Hepatocyte (in vitro differentiated cells): ENCODE data around the gene WTAP. TPM values are rescaled to one million over a fixed set of nuclear protein-coding genes. Genes with fewer than 3 reads are reported as not detected.

Experiments
- DNase-seq: peaks from one replicate; pipeline ENCODE4 v3.0.0-alpha.2; 2016; ENCODE audit warnings: low spot score
- H2AFZ ChIP-seq: fragments of 200-600 bp; sonication (generic); 2 replicates; pipeline ENCODE4 v1.6.0; 2016; ENCODE audit warnings: antibody characterized with exemption, mild to moderate bottlenecking
- H3K27ac ChIP-seq: fragments of 200-600 bp; sonication (generic); 2 replicates; pipeline ENCODE4 v1.5.1; 2016; ENCODE audit warnings: mild to moderate bottlenecking
- H3K27me3 ChIP-seq: fragments of 200-600 bp; sonication (generic); 2 replicates; pipeline ENCODE4 v1.6.1; 2016
- H3K36me3 ChIP-seq: fragments of 200-600 bp; sonication (generic); replicated peaks from 2 replicates; pipeline ENCODE4 v1.5.1; 2016; ENCODE audit warnings: low read depth; ENCODE audit not compliant: insufficient read depth
- H3K4me1 ChIP-seq: fragments of 200-600 bp; sonication (generic); 2 replicates; pipeline ENCODE4 v1.5.1; 2016; ENCODE audit warnings: mild to moderate bottlenecking, moderate library complexity; ENCODE audit not compliant: insufficient read depth
- H3K4me2 ChIP-seq: fragments of 200-600 bp; sonication (generic); 2 replicates; pipeline ENCODE4 v1.6.0; 2016
- H3K4me3 ChIP-seq: fragments of 200-600 bp; sonication (generic); 2 replicates; pipeline ENCODE4 v1.5.1; 2016; ENCODE audit warnings: mild to moderate bottlenecking
- H3K79me2 ChIP-seq: fragments of 200-600 bp; sonication (generic); 2 replicates; pipeline ENCODE4 v1.6.0; 2017; ENCODE audit warnings: mild to moderate bottlenecking
- H3K9me2 ChIP-seq: fragments of 200-600 bp; sonication (generic); replicated peaks from 2 replicates; pipeline ENCODE4 v1.6.0; 2017; ENCODE audit warnings: mild to moderate bottlenecking; ENCODE audit not compliant: insufficient read depth
- H3K9me3 ChIP-seq: fragments of 200-600 bp; sonication (generic); 2 replicates; pipeline ENCODE4 v1.5.1; 2016; ENCODE audit warnings: low read depth, mild to moderate bottlenecking
- H4K20me1 ChIP-seq: fragments of 200-600 bp; sonication (generic); 2 replicates; pipeline ENCODE4 v1.6.0; 2016; ENCODE audit warnings: mild to moderate bottlenecking; ENCODE audit not compliant: insufficient read depth, poor library complexity, severe bottlenecking
- EZH2 ChIP-seq: fragments of 200-600 bp; sonication (generic); IDR thresholded peaks from 2 replicates; pipeline ENCODE4 v1.6.1; 2016; ENCODE audit warnings: antibody characterized with exemption, mild to moderate bottlenecking, borderline replicate concordance
- EZH2phosphoT487 ChIP-seq: fragments of 200-600 bp; sonication (generic); IDR thresholded peaks from one replicate; pipeline ENCODE4 v1.6.1; 2018; ENCODE audit warnings: antibody characterized with exemption, mild to moderate bottlenecking, low read depth, moderate library complexity; ENCODE audit not compliant: unreplicated experiment, severe bottlenecking
- WGBS: methylation state at CpG from one replicate; pipeline ENCODE4 v1.1.6; 2016; ENCODE audit warnings: low lambda C conversion rate; ENCODE audit errors: missing lambda C conversion rate; 5-methylcytosine and 5-hydroxymethylcytosine counted together
- polyA plus RNA-seq: library from polyadenylated mRNA; unstranded; fragments of >200 nt; fragmentation: Nextera tagmentation; extraction: Ambion mirVana; gene quantifications from 2 replicates; pipeline ENCODE4 v1.2.1, GENCODE V29; 2016
- total RNA-seq: library from RNA; depleted of rRNA; stranded (reverse); fragments of >200 nt; gene quantifications from 2 replicates; pipeline ENCODE4 v1.2.3, GENCODE V29; 2014
- TF ChIP-seq, protein P1 (sequence below): fragments of 200-600 bp; sonication (generic); IDR thresholded peaks from 2 replicates; pipeline ENCODE4 v1.5.1; 2016; ENCODE audit warnings: antibody characterized with exemption, mild to moderate bottlenecking; ENCODE audit not compliant: poor library complexity

Gene WTAP
- total and polyA plus RNA-seq, 2 experiments from 2014 or later, result 84.6 to 101 TPM

DNA sequence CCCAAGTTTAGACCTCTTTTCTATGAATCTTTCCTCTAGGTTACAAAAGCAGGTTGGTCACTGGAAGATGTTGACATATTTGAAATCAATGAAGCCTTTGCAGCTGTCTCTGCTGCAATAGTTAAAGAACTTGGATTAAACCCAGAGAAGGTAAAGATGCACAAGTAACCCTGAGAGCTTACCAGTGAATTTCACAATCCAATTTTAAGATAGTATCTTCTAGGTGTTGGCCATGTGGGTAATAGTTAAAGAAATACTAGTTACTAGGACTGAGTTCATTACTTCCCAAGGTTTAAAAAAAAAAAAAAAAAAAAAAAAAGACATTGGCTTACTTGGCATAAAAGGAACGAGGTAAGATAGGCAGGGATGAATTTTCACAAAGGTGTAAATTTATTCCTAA is 50.8 kb downstream of the WTAP start:
- H3K27ac ChIP-seq, result no peak overlapping the region
- H3K4me3 ChIP-seq, result no peak overlapping the region
- TF ChIP-seq EZH2 (no peak), EZH2phosphoT487 (no peak)
- TF ChIP-seq, protein P1, sequence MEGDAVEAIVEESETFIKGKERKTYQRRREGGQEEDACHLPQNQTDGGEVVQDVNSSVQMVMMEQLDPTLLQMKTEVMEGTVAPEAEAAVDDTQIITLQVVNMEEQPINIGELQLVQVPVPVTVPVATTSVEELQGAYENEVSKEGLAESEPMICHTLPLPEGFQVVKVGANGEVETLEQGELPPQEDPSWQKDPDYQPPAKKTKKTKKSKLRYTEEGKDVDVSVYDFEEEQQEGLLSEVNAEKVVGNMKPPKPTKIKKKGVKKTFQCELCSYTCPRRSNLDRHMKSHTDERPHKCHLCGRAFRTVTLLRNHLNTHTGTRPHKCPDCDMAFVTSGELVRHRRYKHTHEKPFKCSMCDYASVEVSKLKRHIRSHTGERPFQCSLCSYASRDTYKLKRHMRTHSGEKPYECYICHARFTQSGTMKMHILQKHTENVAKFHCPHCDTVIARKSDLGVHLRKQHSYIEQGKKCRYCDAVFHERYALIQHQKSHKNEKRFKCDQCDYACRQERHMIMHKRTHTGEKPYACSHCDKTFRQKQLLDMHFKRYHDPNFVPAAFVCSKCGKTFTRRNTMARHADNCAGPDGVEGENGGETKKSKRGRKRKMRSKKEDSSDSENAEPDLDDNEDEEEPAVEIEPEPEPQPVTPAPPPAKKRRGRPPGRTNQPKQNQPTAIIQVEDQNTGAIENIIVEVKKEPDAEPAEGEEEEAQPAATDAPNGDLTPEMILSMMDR, result no peak
- 100% methylated on average over 1 of the region's 1 CpG for WGBS
- H3K27me3 ChIP-seq, result no peaks in the 10 kb centered on the region
- H3K36me3 ChIP-seq, result no peaks in the 10 kb centered on the region
- H4K20me1 ChIP-seq, result no peaks in the 10 kb centered on the region
- H3K79me2 ChIP-seq, result peaks cover 18% of the 10 kb centered on the region
- DNase-seq, result no peak
- H2AFZ ChIP-seq, result no peak overlapping the region
- no peaks in the 10 kb centered on the region for H3K4me1 ChIP-seq
- no peaks in the 10 kb centered on the region for H3K9me3 ChIP-seq
- no peaks in the 10 kb centered on the region for H3K9me2 ChIP-seq
- no peak overlapping the region for H3K4me2 ChIP-seq

DNA sequence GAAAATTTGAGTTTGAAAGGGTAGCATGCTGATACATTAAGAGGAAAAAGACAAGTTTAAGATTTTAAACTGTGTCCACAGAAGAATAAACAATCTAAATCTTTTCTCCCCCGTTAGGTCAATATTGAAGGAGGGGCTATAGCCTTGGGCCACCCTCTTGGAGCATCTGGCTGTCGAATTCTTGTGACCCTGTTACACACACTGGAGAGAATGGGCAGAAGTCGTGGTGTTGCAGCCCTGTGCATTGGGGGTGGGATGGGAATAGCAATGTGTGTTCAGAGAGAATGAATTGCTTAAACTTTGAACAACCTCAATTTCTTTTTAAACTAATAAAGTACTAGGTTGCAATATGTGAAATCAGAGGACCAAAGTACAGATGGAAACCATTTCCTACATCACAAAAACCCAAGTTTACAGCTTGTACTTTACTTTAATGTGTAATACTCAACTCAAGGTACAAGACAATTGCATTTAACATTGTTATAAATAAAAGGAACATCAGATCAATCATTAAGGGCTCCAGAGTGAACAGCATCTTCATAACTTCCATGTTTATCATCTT is 51.3 kb downstream of the WTAP start:
- TF ChIP-seq EZH2phosphoT487, result no peak
- TF ChIP-seq, protein P1, result no peak
- TF ChIP-seq EZH2, result no peak
- no peaks in the 10 kb centered on the region for H3K36me3 ChIP-seq

DNA sequence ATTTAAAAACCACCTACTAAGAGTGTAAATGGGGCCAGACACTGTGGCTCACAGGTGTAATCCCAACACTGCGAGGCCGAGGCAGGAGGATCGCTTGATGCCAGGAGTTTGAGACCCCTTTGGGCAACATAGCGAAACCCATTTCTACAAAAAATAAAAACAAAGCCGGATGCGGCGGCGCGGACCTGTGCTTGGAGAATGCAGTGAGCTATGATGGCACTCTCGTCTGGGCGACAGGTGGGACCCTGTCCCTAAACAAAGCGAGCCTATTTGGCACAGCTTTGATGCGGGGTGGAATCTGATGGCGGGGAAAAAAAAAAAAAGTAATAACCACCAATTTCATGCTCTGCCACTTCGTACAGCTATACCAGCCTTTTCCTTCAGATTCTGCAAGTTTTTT is 61.0 kb downstream of the WTAP start:
- WGBS, result 35% methylated on average over 15 of the region's 15 CpGs
- Histone ChIP-seq H2AFZ (no peak overlapping the region), H4K20me1 (peaks cover 19% of the 10 kb centered on the region), H3K4me3 (peak overlapping the region; percentile 35), H3K4me1 (peaks cover 30% of the 10 kb centered on the region), H3K4me2 (peak overlapping the region; percentile 92), H3K9me3 (no peaks in the 10 kb centered on the region), H3K27ac (peak overlapping the region; percentile 76), H3K27me3 (no peaks in the 10 kb centered on the region), H3K36me3 (no peaks in the 10 kb centered on the region), H3K9me2 (no peaks in the 10 kb centered on the region), H3K79me2 (peaks cover 82% of the 10 kb centered on the region)
- no peak for DNase-seq
- TF ChIP-seq EZH2phosphoT487 (no peak), EZH2 (no peak)

More for the DNA sequence above, 51.3 kb downstream of the WTAP start:
- no peaks in the 10 kb centered on the region for H3K27me3 ChIP-seq
- H3K4me1 ChIP-seq, result no peaks in the 10 kb centered on the region
- WGBS, result 74% methylated on average over 3 of the region's 3 CpGs
- no peaks in the 10 kb centered on the region for H4K20me1 ChIP-seq
- H3K4me3 ChIP-seq, result no peak overlapping the region
- H3K9me3 ChIP-seq, result no peaks in the 10 kb centered on the region
- H3K9me2 ChIP-seq, result no peaks in the 10 kb centered on the region
- H3K27ac ChIP-seq, result no peak overlapping the region
- DNase-seq, result no peak
- H2AFZ ChIP-seq, result no peak overlapping the region
- H3K79me2 ChIP-seq, result peaks cover 19% of the 10 kb centered on the region
- no peak overlapping the region for H3K4me2 ChIP-seq

DNA sequence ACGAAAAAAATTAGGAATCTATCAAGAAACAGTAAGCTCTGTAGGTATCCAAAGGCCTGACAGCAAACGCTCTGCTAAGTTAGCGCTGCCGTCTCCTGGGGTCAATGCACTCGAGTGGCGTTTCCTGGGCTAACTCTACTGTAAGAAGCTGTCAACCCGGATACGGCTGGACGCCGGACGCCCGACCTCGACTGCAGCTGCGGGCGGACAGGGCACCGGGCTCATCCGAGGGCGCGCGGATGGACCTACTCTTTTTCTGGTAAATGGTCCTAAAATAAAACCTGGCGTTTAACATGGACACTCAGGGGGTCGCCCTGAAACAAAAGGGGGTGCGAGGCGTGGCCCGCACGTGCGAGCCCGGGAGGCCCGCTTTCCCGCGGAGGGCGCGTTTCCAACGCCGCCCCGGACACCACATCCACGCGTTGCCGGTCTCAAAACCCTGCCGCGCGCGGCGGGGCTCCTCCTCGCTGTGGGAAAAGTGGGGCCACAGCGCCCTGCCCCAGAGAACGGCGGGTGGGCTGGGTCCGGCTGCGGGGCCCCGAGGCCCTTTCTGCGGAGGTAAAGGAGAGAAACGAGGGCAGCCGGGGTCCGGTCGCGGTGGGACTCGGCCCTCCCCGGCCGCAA is 61.6 kb downstream of the WTAP start:
- TF ChIP-seq, protein P1, result no peak
- TF ChIP-seq EZH2phosphoT487 (no peak), EZH2 (no peak)

More for the DNA sequence above, 61.6 kb downstream of the WTAP start:
- Histone ChIP-seq H3K9me3 (no peaks in the 10 kb centered on the region), H3K27ac (peak overlapping the region; percentile 76), H2AFZ (peak overlapping the region; percentile 20), H3K36me3 (no peaks in the 10 kb centered on the region), H3K27me3 (no peaks in the 10 kb centered on the region), H3K9me2 (no peaks in the 10 kb centered on the region), H3K4me3 (peak overlapping the region; percentile 35), H4K20me1 (peaks cover 19% of the 10 kb centered on the region), H3K4me1 (peaks cover 32% of the 10 kb centered on the region), H3K4me2 (peak overlapping the region; percentile 92), H3K79me2 (peaks cover 85% of the 10 kb centered on the region)
- DNase-seq, result peak; percentile 68
- under 1% methylated on average over 42 of the region's 60 CpGs for WGBS
